Midbrain (tissue), 1 donor: ENCODE data around the gene FBXL7.

Experiments
- DNase-seq: peaks from one replicate; lab custom pipeline; 2025; lab: John Stamatoyannopoulos, UW

Gene FBXL7

GRCh38 chr5:15669826-15670225, 169.8 kb downstream of the FBXL7 start:
- DNase-seq: no peak

- no peak for DNase-seq
These were observed 174.7 kb downstream of the FBXL7 start for GRCh38 chr5:15674716-15675115.

GRCh38 chr5:15676591-15676990, 176.6 kb downstream of the FBXL7 start:
- DNase-seq: no peak

- DNase-seq: no peak
These were observed 179.2 kb downstream of the FBXL7 start for GRCh38 chr5:15679161-15679560.

GRCh38 chr5:15680455-15680854, 180.5 kb downstream of the FBXL7 start:
- no peak for DNase-seq

DNA sequence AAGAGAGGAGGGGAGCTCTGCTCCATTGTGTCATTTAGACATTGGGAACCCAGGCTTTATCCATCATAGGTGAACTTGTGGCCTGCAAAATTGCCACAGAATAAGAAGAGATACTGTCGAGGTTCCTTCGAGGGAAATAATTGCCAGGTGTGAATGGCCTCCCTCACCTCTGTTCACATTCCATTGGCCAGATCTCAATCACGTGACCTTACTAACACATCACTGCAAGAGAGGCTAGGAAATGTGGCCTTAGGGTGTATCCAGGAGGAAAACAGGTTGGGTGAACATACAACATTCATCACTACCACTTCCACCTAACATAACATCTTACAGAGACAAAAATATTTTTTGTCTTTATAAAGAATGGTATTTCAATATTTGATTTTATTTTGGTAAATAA, 182.1 kb downstream of the FBXL7 start:
- no peak for DNase-seq

- no peak for DNase-seq
These were observed 182.6 kb downstream of the FBXL7 start for GRCh38 chr5:15682566-15682965.

DNA sequence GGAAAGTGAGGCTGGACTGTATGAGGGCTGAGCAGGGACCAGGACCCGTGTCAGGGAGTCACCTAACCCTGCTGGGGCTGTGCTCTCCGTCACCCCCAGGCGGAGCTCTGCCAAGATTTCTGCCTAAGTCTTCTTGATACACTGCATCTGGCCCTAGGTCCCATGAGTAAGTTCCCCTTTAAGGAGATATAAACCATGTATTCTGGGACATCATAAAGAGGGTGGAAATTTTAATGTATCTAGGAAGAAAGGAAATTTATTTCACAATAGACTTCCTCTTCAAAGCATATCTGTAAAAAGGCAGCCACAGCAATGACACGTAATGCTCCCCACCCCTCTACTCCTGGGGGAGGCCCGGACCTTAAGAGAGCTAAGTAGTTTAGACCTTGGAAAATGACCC, 183.4 kb downstream of the FBXL7 start:
- no peak for DNase-seq

DNA sequence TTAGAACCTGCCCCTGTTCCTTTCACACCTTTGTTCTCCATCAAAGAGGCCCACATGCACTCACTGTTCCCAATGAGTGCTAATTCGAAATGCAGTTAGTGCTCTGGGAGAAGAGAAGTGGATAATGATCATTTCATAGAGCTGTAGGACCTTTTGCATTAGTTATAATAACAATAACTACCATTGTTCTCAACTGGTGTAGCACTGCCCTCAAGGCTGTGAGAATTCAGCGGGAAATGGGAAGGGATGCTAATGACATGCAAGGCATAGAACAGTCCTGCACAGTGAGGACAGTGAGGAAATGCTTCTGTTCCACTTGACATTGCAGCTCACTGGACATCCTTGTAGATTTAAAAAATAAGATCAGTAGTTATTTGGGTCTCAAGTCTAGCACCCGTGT, 187.4 kb downstream of the FBXL7 start:
- DNase-seq: no peak

- DNase-seq: no peak
These were observed 189.9 kb downstream of the FBXL7 start for GRCh38 chr5:15689836-15690235.

- peak; percentile 14 for DNase-seq
These were observed 190.6 kb downstream of the FBXL7 start for GRCh38 chr5:15690611-15691010.

DNA sequence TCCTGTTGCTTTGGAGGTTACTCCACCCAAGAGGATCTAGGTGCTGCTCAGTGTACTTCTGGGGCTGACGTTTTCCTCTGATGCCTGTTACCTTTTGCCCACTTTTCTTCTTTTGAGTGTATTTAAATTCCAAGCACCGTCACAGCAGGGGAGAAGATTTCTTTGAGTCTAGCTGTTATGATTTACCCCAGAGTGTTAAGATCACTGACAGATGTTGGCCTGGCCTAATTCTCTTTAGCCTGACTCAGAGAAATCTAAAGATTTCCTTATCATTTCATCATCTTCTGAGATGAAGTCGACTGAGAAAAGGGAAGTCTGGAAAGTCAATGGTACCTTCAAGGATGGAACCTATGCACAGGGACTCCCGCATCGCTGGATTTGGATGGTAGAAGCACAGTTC, 191.5 kb downstream of the FBXL7 start:
- no peak for DNase-seq

DNA sequence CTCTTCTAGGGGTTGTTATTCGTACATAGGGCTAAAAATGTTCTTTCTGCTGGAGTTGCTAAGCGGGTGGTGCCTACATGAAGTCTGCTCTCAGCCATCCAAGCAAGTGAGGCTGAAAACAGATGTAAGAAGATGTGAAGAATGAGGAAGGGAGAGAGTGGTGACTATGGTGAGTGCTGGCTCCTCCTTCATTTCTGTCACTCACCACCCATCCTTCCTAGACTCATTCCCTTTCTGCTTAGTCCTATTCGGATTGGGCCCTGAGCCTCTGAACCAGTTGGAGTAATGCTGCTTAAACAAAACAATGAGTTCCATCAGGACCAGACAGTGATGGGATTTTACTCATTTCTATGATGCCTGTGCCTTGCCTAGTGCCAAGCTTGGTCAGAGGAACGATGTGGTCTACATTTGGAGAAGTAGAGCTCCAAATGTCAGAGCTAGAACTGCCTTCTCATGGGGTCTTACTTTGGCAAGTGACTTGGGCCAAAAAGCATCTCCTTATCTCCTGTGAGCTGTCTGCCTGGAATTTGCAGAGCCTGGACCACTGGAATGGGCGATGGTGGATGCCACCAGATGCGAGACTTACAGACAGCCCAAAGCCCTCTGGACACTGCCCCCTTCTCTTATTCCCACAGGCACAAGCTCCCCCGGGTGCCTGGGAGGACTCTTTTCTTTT, 192.9 kb downstream of the FBXL7 start:
- no peak for DNase-seq

- DNase-seq: no peak
These were observed 193.4 kb downstream of the FBXL7 start for GRCh38 chr5:15693382-15693728.

DNA sequence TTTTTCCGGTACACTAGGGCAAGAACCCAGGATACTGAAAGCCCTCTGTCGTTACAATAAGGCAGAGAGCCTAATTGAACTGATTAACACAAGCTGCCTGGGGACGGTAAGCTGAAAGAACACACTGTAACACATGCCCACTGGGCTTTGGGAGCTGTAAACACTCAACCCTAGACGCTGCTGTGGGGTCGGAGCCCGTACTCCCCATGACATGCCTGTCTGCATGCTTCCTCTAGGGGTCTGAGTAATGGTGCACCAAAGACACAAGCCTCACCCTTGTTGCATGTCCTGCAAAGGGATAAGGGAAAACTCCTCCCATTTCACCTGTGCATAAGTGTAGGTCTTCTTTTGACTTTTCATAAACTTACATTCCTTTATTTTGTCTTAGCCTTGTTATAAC, 194.0 kb downstream of the FBXL7 start:
- DNase-seq: no peak

DNA sequence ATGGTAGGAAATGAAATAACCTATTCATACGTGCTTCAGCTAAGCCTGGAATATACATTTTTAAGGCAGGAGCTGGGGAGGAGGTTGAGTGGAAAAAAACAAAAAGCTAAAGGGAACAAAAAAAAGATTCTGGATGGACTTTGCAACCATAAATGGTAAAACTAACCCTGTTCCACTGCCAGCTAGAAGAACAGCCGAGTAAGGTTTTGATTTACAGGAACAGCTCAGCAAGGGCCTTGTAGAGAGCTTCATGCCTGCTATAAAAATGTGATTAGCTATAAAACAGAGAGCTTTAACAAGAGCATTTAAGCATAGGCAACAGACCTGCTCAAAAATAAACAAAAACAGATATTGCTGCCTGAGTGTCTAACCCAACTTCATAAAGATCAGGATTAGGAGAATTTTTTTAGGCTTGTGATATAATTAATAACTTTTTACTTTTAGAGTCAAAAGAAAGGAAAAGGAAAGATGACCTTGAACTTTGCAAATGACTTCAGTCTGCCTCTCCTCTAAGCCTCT, 194.8 kb downstream of the FBXL7 start:
- DNase-seq: no peak

DNA sequence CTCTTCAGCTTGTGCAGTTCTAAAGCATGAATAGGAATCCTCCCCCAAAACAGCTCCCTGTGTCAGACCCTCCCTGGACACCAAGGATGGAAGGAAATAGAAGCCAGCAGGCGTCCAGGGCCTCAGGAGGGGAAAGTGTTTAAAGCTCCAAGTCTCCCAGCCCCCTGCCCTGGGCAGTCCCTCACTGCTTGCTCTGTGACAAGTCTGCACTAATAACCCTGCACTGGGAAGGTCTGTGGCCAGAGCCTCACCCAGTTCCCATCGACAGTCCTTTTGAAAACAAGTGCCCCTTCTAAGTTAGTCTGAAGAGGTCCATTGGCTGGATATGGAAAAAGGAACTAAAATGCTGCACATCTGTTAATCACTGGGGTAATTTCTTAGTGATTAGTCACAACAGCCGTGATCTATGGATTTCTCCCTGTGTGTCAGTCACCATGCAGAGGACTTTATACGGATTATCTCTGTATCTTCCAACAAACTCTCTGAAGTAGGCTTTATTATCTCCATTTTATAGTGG, 195.3 kb downstream of the FBXL7 start:
- DNase-seq: no peak

DNA sequence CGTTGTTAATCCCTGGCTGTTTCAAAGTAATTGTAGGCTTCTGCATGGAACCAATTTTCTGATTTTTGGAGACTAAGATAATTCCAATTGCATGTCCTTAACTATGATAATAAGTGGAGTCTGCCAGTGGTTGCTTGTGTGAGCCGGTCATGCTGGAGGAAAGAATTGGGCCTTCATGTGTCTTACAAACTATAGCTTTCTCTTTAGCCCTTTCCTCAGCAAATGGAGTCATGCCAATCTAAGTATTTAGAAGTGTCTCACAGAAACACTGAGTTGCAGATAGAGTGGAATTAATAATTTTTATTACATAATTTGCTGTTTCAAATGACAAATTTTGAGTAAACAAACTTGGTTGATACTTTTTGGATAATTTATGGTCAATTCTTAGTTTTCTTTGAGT, 200.4 kb downstream of the FBXL7 start:
- DNase-seq: peak; percentile 5

GRCh38 chr5:15702102-15702501, 202.1 kb downstream of the FBXL7 start:
- DNase-seq: no peak

DNA sequence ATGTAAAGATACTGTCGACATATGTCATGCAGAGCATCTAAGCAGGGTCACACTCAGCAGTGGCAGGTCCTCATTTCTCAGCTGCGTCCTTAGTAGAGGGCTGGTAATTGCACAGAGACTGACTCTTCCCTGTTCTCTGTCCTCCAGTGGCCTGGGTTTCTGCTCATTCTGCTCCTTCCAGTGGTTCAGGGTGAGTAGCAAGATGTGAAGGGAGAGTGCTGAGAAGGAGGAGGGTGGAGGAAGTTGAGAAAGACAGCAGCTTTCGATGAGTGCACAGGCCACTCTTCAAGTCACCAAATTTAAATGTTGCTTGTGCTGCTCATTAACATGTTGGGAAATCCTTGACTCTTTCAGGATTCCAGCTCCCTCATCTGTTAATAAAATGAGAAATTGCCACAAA, 203.9 kb downstream of the FBXL7 start:
- DNase-seq: no peak

DNA sequence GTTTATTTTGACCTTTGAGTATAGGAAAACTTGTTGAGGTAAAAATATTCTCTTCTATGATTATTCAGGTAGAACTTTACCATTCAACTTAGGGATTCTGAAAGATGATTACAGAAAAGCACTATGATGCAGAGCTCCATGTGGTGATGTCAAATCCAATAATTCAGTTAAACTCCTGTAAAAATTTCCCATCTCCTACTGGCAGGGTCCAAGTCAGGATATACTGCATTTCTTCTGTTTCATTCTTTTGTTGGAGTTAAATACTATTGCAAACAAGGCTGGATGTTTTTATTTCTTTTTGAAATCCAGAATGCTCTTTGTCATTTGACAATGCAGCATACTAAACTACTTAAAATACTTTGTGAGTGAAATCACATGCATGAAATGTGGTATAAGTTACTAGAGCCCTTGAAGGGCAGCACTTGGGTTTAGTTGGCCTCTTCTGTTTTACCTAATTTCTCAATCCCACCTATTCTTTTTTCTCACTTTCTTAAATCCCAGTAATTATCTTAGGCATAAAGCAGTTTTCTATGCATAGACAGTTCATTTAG, 204.5 kb downstream of the FBXL7 start:
- no peak for DNase-seq

- DNase-seq: no peak
These were observed 207.7 kb downstream of the FBXL7 start for GRCh38 chr5:15707631-15708030.

- DNase-seq: no peak
These were observed 211.9 kb downstream of the FBXL7 start for GRCh38 chr5:15711892-15712291.

DNA sequence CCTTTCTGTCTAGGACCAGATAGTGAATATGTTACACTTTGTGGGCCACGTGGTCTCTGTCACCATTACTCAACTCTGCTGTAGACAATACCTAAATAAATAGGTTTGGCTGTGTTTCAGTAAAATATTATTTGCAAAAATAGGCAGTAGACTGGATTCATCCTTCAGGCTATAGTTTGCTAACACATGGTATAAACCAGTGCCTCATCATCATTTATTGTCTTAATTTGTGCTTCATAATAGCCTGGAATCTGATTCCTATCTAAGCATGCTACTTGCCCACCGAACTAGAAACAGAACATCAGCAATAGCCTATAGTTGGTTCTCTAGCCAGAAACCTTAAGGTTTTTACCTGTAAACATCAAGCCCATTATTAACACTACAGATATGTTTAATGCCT, 215.6 kb downstream of the FBXL7 start:
- no peak for DNase-seq
